GM12891 (cell line): ENCODE measurements around the gene SCART1.

Source experiments
- PAX5 ChIP-seq: IDR thresholded peaks from 2 replicates; pipeline ENCODE4 v1.6.1; 2011; ENCODE audit warnings: low read length, moderate library complexity, mild to moderate bottlenecking; ENCODE audit not compliant: insufficient read depth, severe bottlenecking
- POLR2A ChIP-seq: IDR thresholded peaks from 2 replicates; pipeline ENCODE4 v1.6.1; 2011; ENCODE audit warnings: low read depth, low read length, control low read depth
- POLR2AphosphoS5 ChIP-seq: IDR thresholded peaks from 2 replicates; pipeline ENCODE4 v1.6.1; 2011; ENCODE audit warnings: low read depth, low read length, control low read depth
- POU2F2 ChIP-seq: IDR thresholded peaks from 2 replicates; pipeline ENCODE4 v1.6.1; 2011; ENCODE audit warnings: low read depth, mild to moderate bottlenecking, control low read depth, low read length, moderate library complexity
- SPI1 ChIP-seq: IDR thresholded peaks from 2 replicates; pipeline ENCODE4 v1.6.1; 2011; ENCODE audit warnings: low read depth, low read length, control low read depth
- TAF1 ChIP-seq: IDR thresholded peaks from 2 replicates; pipeline ENCODE4 v1.6.1; 2011; ENCODE audit warnings: low read depth, low read length, control low read depth

DNA sequence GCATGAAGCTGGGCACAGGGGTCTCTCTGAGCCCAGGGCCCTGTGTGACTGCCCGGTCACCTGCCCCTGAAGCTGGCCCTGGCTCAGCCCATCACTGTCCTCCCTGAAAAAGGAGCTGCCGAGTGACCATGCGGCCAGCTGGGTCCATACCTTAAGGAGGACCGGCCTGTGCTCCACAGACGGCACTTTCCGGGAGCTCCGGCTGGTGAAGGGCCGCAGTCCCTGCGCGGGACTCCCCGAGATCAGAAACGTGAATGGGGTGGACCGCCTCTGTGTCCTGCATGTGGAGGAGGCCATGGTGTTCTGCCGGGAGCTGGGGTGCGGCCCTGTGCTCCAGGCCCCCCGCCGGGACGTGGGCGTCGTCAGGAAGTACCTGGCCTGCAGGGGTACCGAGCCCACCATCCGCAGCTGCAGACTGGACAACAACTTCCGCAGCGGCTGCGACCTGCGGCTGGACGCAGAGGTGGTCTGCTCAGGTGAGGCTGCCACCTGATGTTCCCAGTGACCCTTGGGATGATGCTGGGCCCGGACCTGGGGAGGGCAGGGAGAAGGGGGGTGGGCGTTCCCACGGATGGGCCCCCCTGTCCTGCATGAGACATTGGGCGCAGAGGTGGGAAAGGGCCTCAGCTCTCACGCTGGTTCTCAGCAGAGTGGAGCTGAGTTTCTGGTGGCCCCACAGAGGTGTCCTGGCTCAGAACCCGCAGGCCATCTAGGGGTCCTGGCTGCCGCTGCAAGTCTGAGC, 3.5 kb downstream of the SCART1 start:
- TF ChIP-seq TAF1 (no peak), POLR2AphosphoS5 (no peak), POLR2A (no peak), SPI1 (no peak), PAX5 (no peak), POU2F2 (no peak)
